ENCODE results near the gene PRELID1.

Gene PRELID1

DNA sequence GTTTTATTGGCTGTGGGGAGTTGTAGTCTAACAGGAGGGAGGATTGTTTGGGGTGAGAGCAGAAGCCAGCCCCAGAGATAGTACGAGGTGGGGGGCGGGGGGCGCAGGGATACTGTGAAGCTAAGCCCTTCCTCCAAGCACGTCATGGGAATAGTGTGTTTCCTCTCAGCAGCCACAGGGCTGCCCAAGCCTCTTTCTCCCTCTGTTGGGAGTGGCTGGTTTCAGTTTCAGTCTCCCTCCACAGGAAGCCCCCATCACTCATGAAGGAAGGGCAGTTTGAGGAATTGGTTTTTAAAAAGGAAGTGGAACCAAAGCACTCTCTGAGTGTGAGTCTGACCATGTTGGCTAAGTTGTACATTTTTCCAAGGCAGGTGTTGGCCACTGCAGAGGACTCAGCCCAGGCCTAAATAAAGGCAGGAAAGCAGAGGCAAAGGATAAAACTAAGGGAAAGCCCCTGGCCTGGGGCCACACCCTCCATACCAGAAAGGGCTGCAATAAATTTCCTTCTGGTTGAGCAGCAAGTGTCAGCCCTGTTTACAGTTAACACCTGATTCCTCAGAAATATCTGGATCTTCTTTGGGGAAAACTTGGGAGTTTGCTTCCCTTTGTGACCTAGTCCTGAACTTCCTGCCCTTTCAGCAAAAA, 3.2 kb upstream of the PRELID1 start:
- DNase-seq: peak; percentile 38 to 46

DNA sequence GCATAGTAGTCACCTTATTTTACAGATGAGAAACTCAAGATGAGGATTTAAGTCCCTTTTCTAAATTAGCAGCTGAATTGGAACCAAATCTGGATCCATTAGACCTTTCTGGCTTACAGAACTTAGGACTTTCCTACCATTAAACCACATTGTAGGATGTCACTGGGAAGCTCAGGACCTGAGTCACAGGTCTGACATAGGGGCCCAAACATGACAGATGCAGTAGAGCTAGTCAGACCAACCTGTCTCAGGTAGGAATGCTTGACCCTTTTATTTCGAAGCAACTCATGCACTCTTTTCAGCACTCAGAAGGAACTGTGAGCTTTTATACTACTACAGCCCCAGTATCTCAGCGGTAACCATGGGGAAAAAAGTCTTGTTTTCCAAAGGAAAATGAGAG, 2.6 kb upstream of the PRELID1 start:
- DNase-seq: no peak

DNA sequence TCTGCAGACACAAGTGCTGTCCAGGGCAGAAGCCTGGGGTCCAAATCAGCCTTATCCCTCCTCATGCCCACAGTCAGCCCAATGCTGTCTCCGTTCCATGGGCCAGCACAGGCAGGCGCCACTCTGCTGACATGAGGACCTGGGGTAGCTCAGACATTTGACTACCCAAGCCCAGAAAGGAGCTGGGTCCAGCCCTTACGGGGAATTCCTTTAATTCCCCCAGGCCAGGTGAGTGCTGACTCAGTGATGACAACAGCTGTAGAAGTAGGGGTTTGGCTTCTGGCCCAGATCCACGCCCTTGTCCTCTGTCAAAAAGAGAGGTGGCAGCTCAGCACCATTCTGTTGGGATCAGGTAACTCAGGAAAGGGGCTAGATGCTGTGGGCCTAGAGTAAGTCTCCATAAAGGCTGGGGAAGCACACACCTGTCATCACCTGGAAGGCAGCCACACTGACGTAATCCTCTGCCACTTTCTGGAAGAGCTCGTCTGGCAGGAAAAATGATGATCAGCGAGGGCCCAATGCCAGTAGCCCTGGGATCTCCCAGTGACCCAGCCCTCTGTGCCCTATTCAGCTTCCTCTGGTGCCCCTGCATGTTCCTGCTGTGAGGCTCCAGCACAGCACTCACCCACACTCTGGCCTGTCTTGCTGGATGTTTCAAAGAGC, 2.0 kb upstream of the PRELID1 start:
- DNase-seq: no peak

DNA sequence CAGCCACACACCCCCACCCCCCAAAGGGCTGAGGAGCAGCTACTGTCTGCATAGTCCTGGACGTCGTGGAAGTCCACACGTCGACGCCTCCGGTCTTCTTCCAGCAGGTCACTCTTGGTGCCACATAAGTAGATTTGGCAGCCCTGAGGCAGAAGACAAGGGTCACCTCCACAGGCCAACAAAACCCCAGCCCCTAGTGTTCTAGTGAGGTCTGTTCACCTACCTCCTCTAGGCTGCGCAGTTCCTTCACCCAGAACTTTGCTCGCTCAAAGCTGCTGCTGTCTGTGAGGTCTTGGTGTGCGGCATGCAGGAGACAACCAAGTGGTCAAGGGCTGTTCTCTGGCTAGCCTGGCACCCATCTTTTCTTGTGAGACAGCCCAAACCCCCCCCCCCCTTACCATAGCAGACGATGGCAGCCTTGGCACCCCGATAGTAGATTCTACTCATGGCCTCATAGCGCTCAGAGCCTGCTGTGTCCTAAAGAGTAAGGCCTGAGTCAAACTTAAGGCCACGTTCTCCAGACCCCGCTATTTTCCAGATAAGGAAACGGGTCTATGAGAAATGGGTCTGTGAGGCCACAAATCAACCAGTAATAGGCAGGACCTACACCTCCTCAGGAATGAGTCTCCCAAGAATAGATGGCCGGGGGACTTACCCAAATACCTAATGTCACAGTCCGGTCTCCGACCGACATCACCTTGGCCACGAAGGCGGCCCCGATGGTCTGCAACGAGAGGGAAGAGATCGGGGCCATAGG, 1.1 kb upstream of the PRELID1 start:
- peak in 1 of 2 experiments; percentile 49 for DNase-seq

DNA sequence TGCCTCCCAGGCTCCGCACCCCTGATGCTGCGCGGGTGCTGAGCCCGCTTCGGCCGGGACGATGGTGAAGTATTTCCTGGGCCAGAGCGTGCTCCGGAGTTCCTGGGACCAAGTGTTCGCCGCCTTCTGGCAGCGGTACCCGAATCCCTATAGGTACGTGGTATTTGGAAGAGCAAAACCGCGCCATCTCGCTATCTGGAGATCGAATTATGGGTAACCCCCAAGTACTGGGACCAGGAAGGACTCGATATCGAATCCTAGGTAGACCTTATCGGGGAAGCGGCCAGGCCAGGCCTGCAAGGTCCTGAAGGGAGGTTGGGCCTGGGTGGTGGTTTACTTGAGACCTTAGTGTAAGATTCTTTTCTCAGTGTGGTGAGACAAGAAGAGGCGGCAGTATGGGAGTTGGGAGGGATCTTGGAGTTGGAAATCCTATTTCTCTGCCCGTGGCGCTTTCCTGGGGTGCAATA, 359 bp downstream of the PRELID1 start:
- DNase-seq: peak in 1 of 2 experiments; percentile 43

DNA sequence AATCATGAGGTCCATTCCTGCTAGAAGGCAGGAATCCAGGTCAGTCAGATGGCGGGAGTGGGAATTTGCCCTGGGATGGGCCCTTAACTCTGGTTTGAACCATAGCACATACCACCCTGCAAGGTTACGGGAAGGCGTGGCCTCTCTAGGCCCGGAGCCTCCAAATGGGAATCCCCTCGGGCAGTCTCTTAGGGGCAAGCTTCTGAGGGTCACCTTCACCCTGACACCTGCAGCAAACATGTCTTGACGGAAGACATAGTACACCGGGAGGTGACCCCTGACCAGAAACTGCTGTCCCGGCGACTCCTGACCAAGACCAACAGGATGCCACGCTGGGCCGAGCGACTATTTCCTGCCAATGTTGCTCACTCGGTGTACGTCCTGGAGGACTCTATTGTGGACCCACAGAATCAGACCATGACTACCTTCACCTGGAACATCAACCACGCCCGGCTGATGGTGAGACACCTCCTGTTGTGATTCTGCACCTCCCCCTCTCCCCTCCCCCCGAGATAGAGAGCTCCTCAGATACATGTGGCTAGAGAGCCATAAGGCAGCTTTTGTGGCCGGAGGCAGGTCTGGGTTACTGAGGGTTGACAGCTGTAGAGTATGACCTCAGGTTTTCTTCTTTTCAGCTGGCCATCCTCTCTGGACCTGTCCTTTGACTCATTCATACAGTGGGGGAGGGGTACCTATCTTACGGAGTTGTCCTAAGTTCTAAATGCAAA, 957 bp downstream of the PRELID1 start:
- DNase-seq: peak; percentile 48 to 54

DNA sequence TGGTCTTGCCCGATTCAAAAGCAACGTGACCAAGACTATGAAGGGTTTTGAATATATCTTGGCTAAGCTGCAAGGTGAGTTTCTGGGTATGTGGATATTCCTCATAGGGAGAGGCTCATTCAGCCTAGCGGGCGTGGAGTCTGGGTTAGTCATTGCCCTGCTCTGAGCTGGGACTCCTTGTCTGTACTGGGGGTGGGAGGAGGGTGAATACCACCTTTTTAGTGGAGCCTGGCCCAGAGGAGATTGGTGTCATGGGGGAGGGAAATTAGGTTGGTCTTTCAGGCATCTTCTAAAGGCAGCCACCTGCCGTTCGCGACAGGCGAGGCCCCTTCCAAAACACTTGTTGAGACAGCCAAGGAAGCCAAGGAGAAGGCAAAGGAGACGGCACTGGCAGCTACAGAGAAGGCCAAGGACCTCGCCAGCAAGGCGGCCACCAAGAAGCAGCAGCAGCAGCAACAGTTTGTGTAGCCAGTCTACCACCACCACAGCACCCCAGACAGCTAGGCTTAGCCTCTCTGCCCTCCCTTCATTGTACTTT, 2.6 kb downstream of the PRELID1 start:
- peak in 1 of 2 experiments; percentile 21 for DNase-seq

DNA sequence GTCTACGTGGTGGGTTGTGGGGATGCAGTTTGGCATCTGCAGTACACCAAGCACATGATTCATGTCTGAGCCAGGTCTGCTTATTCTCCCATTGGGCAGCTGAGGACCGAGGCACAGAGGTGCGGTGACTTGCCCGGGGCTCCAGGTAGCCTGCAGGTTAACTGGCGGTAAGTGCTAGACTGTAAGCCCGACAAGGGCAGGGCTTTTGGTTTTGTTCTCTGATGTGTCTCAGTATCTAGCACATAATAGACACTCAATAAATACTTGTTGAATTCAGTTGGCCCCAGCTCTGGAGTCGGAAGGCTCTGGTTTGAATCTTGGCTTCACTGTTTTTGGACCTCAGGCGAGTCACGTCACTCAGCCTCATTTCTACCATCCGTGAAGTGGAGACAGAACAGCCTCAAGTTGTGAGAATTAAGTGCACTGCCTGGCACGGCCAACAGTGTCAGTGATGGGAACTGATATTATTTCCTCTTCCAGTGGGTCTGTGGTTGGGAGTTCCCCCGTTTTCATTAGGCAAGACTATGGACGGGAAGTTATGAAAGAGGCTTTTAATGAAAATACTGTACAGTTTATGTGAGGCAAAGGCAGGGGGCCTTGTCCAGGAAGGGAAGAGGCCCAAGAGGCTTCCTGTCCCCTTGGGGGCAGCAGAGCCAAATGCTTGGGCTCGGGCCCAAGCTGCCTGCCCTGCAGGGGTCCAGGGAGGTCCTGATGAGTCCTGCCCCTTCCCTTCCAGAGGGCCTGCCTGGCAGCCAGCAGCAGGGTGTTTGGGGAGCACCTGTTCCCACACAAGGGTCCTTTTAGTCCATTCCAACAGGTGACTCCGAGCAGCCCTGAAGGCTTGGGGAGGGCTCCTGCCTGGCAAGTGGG, 3.3 kb downstream of the PRELID1 start:
- DNase-seq: peak in 1 of 2 experiments; percentile 22

DNA sequence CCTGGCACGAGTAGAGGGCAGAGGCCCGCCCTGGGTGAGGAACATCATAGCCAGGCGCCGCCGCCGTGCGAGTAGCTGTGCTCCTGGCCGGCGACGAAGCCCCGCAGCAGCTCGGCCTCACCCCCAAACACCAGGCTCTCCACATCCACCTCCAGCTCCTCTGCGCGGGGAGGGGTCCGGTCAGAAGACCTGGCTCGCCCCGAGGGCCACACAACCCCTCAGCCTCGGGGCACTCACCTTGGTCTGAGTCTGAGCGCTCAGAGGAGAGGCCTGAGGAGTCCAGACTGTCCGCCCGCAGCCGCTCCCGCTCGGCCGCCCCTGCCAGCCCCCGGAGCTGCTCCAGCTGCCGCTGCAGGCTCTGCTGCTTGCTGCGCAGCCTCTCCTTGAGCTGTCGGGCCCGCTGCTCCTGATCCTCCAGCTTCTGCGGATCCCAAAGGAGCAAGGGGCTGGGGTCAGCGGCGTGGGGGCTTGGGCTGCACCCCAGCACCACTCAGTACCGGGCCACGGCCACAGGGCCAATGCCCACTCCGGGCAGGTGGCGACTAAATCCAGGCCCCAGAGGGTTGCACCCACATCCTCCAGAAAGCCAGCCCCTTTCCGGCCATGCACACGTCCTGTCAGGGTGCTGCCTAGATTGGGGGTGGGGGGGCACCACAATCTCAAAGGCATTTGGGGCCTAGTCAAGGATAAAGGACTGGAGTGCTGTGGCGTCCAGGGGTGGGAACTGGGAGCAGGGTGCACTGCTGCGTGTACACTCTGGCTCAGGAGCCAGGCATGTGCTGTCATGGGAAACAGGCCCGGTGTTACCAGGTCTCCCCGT, 4.2 kb downstream of the PRELID1 start:
- peak in 1 of 2 experiments; percentile 22 for DNase-seq

DNA sequence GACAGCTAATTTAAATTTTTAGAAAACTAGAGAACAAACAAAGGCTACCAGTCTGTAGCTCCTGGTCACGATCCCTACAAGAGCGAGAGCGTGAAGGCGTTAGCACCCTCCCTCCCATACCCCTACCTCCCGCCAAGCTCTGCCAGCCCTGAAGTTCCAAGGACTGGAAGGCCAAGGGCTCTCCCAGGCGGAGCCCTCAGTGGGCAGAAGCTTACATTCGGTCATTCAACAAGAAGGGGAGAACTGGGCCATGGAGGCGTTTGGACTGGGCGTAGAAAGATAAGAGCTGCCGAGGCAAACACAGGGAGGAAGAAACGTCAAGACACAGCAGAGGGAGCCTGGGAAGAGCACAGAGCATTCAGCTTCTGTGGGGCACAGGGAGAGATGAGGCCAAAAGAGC, 5.1 kb downstream of the PRELID1 start:
- no peak for DNase-seq

DNA sequence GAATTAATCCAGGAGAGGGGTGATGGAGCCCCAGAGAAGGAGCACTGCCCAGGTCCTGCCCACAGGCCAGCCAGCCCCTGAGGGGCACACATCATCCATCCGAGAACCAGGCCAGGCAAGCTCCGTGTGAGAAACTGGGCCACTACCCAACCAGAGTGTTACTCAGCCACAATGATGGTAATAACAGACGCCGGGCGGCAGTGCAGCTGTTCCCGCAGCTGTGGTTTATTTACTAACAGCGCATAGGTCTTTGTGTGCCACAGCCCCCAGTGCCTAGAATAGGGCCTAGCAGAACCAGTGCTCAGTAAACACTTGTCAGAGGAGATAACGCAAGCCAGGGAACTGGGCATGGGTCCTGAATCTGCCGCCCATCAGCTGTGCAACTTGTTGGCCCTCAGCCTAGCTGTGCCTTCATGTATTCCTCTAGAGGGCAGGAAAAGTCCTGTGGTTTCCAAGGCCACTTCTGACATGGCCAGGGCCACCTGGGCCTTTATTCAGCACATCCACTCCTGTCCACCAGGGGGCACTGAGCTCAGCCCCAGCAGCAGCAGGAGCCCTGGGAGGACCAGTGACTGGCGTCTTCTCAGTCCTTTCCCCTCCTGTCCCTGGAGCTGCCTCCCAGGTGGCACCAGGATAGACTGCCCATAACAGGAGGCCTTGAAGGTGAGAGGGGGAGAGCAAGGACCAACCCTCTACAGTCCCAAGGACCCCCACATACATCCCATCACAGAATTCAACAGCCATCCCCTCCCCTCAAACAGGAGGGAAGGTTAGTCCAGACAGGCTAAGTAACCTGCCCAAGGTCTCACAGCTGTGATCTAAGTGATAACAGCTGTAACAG, 6.0 kb downstream of the PRELID1 start:
- peak; percentile 82 to 85 for DNase-seq

DNA sequence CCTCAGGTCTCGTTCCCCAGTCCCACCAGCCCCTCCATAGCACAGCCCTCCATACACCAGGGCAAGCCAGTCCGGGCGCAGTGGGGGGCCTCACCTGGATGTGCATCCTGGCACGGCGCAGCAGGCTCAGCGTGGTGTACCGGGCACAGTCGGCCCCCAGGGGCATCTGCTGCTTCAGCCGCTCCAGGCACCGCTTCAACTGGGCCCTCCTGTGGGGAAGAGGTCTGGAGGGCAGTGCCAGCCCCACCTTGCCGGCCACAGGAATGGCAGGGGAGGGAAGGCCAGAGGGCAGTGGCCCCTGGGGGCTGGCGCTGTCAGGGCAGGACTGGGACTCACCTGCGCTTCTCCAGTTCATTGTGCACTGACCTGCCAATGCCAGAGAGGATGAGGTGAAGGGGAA, 6.7 kb downstream of the PRELID1 start:
- DNase-seq: no peak

DNA sequence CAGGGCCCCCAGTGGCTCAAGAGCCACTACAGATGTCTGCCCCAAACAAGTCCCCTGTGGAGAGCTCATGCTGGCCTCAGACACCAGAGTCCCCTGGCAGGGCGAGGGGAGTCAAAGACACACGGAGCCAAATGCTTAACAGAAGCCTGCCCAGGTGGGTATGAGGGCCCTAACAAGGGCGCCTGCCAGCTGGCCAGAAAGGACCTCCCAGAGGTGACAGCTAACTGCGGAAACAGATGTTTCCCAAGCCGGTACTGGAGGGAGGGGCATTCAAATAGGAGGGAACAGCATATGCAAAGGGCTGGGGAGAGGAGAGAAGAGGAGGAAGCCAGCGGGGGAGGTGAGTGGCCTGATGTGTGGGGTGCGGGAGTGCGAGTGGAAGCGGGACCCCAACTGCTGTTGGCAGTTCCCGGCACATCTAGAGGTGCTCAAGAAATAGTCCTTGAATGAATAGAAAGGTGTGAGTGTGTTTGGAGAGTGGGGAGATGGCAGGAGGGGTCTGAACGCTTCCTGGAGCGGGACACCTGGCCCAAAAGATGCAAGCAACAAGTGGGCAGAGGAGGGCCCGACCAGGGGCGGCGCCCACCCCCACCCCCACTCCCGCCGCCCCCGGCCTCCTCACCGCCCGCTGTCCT, 7.3 kb downstream of the PRELID1 start:
- DNase-seq: peak; percentile 45 to 46

DNA sequence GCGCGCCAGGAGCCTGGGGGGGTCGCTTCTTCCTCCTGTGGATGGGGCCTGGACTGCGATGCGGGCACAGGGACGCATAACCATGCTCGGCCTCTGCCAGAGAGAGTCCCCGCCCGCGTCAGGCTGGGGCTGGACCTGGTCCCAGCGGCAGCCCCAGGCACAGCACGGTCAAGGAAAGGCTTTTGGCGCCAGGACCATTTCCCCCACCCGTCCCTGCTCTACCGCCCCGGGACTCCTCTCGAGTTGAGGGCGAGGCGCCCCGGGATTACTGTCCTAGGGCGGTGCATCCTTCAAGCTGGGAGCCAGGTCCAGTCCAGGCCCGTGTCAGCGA, 7.8 kb downstream of the PRELID1 start:
- DNase-seq: no peak

DNA sequence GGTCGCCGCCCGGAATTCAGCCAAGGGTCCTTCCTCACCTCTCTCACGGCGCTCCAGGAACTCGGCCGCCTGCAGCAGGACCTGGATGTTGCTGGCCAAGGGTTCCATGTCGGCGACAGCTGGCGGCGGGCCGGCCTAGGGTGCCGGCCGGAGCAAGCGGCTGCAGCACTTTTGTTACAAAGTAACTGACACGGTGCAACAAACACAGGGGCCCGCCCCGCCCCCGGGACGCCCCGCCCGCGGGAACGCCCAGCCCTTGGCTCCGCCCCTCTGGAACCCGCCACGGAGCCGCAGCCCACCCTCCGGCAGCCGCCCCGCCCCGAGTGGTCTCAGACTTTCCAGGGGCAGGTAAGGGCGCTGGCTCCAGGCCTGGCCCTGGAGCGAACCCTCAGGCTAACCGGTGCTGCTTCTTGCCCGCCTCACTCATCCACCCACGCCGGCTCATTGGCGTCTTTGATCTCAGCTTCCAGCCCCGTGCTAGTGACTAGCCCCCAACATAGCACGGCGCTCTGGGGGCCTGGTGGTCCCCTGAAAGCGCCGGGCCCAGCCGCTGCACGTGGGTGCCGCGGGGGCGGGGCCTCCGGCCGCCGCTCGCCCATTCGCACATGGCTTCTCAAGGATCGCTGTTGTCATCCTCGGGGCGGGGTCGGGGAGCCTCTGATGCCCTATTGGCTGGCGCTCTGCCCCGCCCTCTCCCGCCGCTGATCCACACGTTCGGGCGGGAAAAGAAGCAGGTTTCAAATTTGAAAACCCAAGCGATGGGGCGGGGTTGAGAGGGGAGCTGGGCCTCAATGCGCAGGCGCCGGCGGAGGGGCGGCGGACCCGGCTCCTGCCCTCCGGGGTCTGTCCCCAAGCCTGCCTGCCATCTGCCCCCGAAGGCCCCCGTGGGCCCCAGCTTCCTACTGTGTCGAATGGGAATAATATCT, 8.4 kb downstream of the PRELID1 start, which contains the start of gene MXD3:
MXD3 (minus strand) TSS at position 176 of the 926 bp plus-strand sequence; CDS start at position 108, 68 bp downstream.
- DNase-seq: peak; percentile 98 to 99

DNA sequence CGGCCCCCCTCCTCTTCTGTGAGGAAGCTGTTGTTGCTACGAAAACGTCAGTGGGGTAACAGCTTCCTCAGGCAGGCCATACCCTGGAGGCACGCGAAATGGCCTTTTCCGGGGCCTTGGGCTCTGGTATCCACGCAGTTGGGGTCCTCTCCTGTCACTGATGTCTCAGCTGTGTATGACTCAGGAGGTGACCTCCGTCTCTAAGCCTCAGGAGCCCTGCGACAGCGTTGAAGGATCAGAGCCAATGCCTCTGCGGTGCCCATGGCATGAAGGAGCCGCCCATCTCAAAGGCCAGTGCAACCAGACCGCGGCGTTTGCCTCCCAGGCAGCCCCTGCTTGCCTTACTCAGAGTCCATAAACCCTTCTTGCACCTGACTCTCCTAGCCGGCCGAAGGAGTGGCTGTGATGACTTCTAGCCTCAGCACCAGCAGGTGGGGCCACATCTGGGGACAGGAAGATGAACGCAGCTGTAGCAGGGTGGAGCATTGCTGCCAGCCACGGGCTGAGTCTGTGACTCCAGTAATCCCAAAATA, 9.1 kb downstream of the PRELID1 start:
- DNase-seq: peak; percentile 72 to 79

DNA sequence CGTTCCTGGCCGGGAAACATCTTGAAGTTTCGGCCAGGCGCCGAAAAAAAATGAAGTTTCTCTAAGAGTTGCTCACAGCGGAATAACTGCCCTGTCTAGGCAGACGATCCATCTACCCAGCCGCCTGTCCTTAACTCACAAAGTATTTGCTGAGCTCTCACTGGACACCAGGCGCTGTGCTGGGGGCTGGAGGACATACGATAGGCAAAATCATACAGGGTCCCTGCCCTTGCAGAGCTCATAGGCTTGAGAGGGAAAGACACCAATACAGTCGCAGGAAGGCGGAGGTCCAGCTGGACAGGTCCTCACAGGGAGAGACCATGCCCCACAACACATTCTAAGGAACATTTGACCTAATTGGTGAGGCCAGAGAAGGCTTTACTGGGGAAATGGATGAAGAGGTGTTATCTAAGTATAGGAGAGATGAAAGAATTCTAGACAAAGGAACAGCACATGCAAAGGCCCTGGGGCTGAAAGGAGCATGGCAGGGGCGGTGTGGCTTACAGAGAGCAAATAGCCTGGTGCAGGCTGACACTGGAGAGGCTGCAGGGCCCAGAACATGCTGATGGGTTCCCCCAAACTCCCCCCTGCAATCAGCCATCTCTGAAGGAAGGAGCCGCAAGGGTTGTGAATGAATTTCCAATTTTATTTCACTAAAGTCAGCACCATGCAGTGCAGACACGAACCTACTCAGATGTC, 10.1 kb downstream of the PRELID1 start:
- DNase-seq: no peak

Measured in activated T-cell treated with anti-CD3 and anti-CD28 coated beads, Interleukin-2, amount 50 U/mL, for 48 hours (primary cell).